Measurements from ENCODE around the gene GTF2A1.
"Not testable (repeated sequence)": the region's sequence is repeated elsewhere in the genome, so short reads cannot be mapped to it uniquely, and the experiment has no call there.

The GTF2A1 gene

GRCh38 chr14:81246461-81247270, 25.9 kb upstream of the GTF2A1 start:
- in situ Hi-C loops (cut with MboI; ENCODE audit: low pct_unique_long_range_greater_than_20kb, low sequenced_read_pairs, unreplicated experiment), result no loop called here
- no peak for DNase-seq (ENCODE audit: low spot score)
- TF ChIP-seq, protein P1, sequence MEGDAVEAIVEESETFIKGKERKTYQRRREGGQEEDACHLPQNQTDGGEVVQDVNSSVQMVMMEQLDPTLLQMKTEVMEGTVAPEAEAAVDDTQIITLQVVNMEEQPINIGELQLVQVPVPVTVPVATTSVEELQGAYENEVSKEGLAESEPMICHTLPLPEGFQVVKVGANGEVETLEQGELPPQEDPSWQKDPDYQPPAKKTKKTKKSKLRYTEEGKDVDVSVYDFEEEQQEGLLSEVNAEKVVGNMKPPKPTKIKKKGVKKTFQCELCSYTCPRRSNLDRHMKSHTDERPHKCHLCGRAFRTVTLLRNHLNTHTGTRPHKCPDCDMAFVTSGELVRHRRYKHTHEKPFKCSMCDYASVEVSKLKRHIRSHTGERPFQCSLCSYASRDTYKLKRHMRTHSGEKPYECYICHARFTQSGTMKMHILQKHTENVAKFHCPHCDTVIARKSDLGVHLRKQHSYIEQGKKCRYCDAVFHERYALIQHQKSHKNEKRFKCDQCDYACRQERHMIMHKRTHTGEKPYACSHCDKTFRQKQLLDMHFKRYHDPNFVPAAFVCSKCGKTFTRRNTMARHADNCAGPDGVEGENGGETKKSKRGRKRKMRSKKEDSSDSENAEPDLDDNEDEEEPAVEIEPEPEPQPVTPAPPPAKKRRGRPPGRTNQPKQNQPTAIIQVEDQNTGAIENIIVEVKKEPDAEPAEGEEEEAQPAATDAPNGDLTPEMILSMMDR (IDR thresholded peaks at IDR 0.05; ENCODE audit: extremely low read depth, insufficient read depth, missing control alignments), result no peak

DNA sequence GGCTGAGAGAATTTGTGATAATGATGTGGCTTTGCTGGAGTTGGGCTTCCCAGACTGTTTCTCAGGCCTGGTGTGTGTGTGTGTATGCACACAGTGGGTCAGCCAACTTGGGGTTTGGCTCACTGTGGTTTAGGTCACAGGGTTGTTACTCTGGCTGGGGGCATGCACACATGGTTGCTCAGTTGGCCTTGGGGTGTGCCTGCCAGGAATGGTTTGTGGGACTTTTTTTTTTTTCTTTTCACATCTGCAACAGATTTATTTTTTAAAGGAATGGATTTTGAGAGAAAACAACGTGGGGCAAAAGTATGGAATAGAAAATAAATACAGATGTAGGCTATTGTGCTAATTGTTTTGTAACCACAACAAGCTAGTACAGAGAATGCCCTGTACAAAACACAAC, 25.0 kb upstream of the GTF2A1 start:
- TF ChIP-seq, protein P1 (IDR thresholded peaks at IDR 0.05; ENCODE audit: extremely low read depth, insufficient read depth, missing control alignments), result no peak
- in situ Hi-C loops (cut with MboI; ENCODE audit: low pct_unique_long_range_greater_than_20kb, low sequenced_read_pairs, unreplicated experiment), result no loop called here
- no peak for DNase-seq (ENCODE audit: low spot score)

GRCh38 chr14:81244431-81244830, 23.7 kb upstream of the GTF2A1 start:
- in situ Hi-C loops (cut with MboI; ENCODE audit: low pct_unique_long_range_greater_than_20kb, low sequenced_read_pairs, unreplicated experiment); DNase-seq (ENCODE audit: low spot score): not testable (repeated sequence)

DNA sequence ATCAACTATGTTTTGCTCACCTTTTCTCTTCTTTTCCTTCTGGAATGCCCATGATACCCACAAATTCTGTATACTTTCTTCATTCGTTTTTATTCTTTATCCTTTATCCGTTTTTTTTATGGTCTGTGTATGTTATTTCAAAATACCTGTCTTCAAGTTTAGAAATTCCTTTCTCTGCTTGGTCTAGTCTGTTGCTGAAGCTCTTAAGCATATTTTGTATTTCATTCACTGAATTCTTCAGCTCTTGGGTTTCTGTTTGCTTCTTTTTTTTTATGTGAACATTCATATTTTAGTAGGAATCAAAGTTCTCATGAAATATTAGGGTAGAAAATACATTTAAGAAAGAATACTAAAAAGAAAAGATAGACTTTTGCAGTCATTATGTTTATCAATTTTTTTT, 22.7 kb upstream of the GTF2A1 start:
- TF ChIP-seq, protein P1 (IDR thresholded peaks at IDR 0.05; ENCODE audit: extremely low read depth, insufficient read depth, missing control alignments), result no peak
- no peak for DNase-seq (ENCODE audit: low spot score)
- in situ Hi-C loops (cut with MboI; ENCODE audit: low pct_unique_long_range_greater_than_20kb, low sequenced_read_pairs, unreplicated experiment), result no loop called here

DNA sequence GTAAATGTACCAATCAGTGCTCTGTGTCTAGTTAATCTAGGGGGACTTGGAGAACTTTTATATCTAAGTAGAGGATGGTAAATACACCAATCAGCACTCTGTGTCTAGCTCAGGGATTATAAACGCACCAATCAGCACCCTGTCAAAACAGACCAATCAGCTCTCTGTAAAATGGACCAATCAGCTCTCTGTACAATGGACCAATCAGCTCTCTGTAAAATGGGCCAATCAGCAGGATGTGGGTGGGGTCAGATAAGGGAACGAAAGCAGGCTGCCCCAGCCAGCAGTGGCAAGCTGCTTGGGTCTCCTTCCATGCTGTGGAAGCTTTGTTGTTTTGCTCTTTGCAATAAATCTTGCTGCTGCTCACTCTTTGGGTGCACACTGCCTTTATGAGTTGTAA, 16.1 kb upstream of the GTF2A1 start:
- in situ Hi-C loops (cut with MboI; ENCODE audit: low pct_unique_long_range_greater_than_20kb, low sequenced_read_pairs, unreplicated experiment), result not testable (repeated sequence)

GRCh38 chr14:81236138-81236537, 15.4 kb upstream of the GTF2A1 start:
- TF ChIP-seq, protein P1 (IDR thresholded peaks at IDR 0.05; ENCODE audit: extremely low read depth, insufficient read depth, missing control alignments), result no peak
- no peak for DNase-seq (ENCODE audit: low spot score)
- in situ Hi-C loops (cut with MboI; ENCODE audit: low pct_unique_long_range_greater_than_20kb, low sequenced_read_pairs, unreplicated experiment), result no loop called here

More for the DNA sequence above, 16.1 kb upstream of the GTF2A1 start:
- not testable (repeated sequence) for DNase-seq (ENCODE audit: low spot score)

DNA sequence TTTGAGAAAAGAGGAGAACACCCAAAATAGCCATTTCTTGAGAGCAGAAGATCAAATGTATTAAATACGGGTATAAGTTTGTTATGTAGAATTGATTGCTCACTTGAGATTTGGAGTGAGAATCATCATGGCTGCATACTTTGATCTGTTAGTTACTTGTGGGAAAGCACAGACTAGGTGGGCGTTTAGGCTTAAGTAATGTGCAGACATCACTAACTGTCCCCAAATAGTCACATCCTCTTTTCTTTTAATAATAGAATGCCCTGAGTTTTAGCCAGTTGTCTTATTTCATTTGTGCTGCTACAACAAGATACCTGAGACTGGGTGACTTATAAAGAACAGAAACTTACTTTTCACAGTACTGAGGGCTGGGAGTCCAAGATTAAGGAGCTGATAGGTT, 14.3 kb upstream of the GTF2A1 start:
- in situ Hi-C loops (cut with MboI; ENCODE audit: low pct_unique_long_range_greater_than_20kb, low sequenced_read_pairs, unreplicated experiment), result no loop called here
- TF ChIP-seq, protein P1 (IDR thresholded peaks at IDR 0.05; ENCODE audit: extremely low read depth, insufficient read depth, missing control alignments), result no peak
- DNase-seq (ENCODE audit: low spot score), result peak; percentile 76
